HCT116 (cell line): ENCODE data around the gene KIF12. TPM values are rescaled to one million over a fixed set of nuclear protein-coding genes. Genes with fewer than 3 reads are reported as not detected.

Source experiments
- ATAC-seq: fragments of 200-7000 bp; cut with Tn5 transposase; 2 replicates; pipeline ENCODE4 v1.9.1; 2020; ENCODE audit warnings: mild to moderate bottlenecking, moderate library complexity
- BruUV-seq: library from RNA; stranded (reverse); fragments of 400-500 nt; replicated peaks from 2 replicates; lab custom pipeline; 2021; lab: Mats Ljungman, UMichigan
- CTCF ChIA-PET: fragments of 300-600 bp; sonication (Branson Sonifier 250); formaldehyde crosslinking; loops from one replicate; lab custom pipeline; 2021; ENCODE audit warnings: antibody characterized with exemption; lab: Charles Lee
- POLR2A ChIA-PET: fragments of 300-600, 350-600 bp; sonication (Branson Sonifier 250); formaldehyde crosslinking; loops from one replicate; lab custom pipeline; 2021; ENCODE audit warnings: antibody characterized with exemption; lab: Charles Lee
- RAD21 ChIA-PET, 2 experiments: fragments of 300-600 bp; sonication (Branson Sonifier 250); formaldehyde crosslinking; loops; one replicate each; lab custom pipeline; 2023; ENCODE audit warnings: low total read pairs in 2 of 2; ENCODE audit not compliant: uncharacterized antibody in 2 of 2, unreplicated experiment in 2 of 2, low non-redundant PET in 1 of 2; lab: Charles Lee
- DNase-seq: peaks from one replicate; pipeline ENCODE4 v3.0.0-alpha.2; 2010; ENCODE audit warnings: low read depth, low spot score
- H2AFZ ChIP-seq: fragments of 200-600 bp; shearing (Covaris generic), sonication (generic); 2 replicates; pipeline ENCODE4 v1.6.1; 2017; ENCODE audit warnings: low read depth, mixed run types, mixed read lengths, antibody characterized with exemption, low read length; ENCODE audit not compliant: poor library complexity, severe bottlenecking
- H3K27ac ChIP-seq: 2 replicates; pipeline ENCODE4 v1.5.1; 2012; ENCODE audit warnings: low read depth, low read length
- H3K27me3 ChIP-seq: fragments of 200-600 bp; sonication (generic); 2 replicates; pipeline ENCODE4 v1.6.1; 2016; ENCODE audit warnings: mixed run types, low read length, mixed read lengths; ENCODE audit not compliant: insufficient read depth
- H3K36me3 ChIP-seq, 2 experiments: fragments of 200-500 bp in 1 of 2; fragments of 200-600 bp in 1 of 2; sonication (Bioruptor generic) in 1 of 2; sonication (generic) in 1 of 2; 2 replicates each; pipeline versions ENCODE4 v1.5.1 to v1.6.1; 2014 to 2016; ENCODE audit warnings: low read length in 2 of 2, inconsistent platforms in 1 of 2, mixed read lengths in 1 of 2, mixed run types in 1 of 2; ENCODE audit not compliant: insufficient read depth in 2 of 2, control insufficient read depth in 1 of 2
- H3K4me1 ChIP-seq, 2 experiments: fragments of 200-600 bp in 1 of 2; sonication (generic) in 1 of 2; 2 replicates each; pipeline versions ENCODE4 v1.5.1 to v1.6.1; 2012 to 2017; ENCODE audit warnings: low read length in 2 of 2, inconsistent platforms in 1 of 2, mild to moderate bottlenecking in 1 of 2, mixed read lengths in 1 of 2, mixed run types in 1 of 2, moderate library complexity in 1 of 2; ENCODE audit not compliant: insufficient read depth in 2 of 2, control insufficient read depth in 1 of 2
- H3K4me2 ChIP-seq: fragments of 200-600 bp; sonication (generic); 2 replicates; pipeline ENCODE4 v1.6.1; 2017; ENCODE audit warnings: mixed run types, low read length, mixed read lengths
- H3K4me3 ChIP-seq, 2 experiments: fragments of 200-600 bp in 1 of 2; sonication (generic) in 1 of 2; replicated peaks in 1 of 2; 2 replicates each; pipeline ENCODE4 v1.5.1; 2011 to 2016; ENCODE audit warnings: low read length in 2 of 2, control low read depth in 1 of 2, low read depth in 1 of 2, mild to moderate bottlenecking in 1 of 2, mixed read lengths in 1 of 2, mixed run types in 1 of 2
- H3K79me2 ChIP-seq: fragments of 200-600 bp; sonication (generic); 2 replicates; pipeline ENCODE4 v1.6.1; 2017; ENCODE audit warnings: mild to moderate bottlenecking, mixed run types, low read length, moderate library complexity, mixed read lengths; ENCODE audit not compliant: insufficient read depth
- H3K9ac ChIP-seq: fragments of 200-600 bp; sonication (generic); 2 replicates; pipeline ENCODE4 v1.6.1; 2016; ENCODE audit warnings: low read length, mixed read lengths
- H3K9me2 ChIP-seq: fragments of 200-600 bp; sonication (generic), shearing (Covaris generic); 2 replicates; pipeline ENCODE4 v1.6.1; 2017; ENCODE audit warnings: mixed run types, mild to moderate bottlenecking, moderate library complexity; ENCODE audit not compliant: insufficient read depth
- H3K9me3 ChIP-seq, 2 experiments: fragments of 200-500 bp in 1 of 2; fragments of 200-600 bp in 1 of 2; sonication (Bioruptor generic) in 1 of 2; sonication (generic) in 1 of 2; 2 replicates each; pipeline ENCODE4 v1.6.1; 2014 to 2017; ENCODE audit warnings: low read length in 2 of 2, mixed read lengths in 2 of 2, inconsistent platforms in 1 of 2, low read depth in 1 of 2, mild to moderate bottlenecking in 1 of 2, mixed run types in 1 of 2, moderate library complexity in 1 of 2; ENCODE audit not compliant: control insufficient read depth in 1 of 2, insufficient read depth in 1 of 2
- H4K20me1 ChIP-seq: fragments of 200-600 bp; sonication (generic), shearing (Covaris generic); 2 replicates; pipeline ENCODE4 v1.6.1; 2017; ENCODE audit warnings: mixed run types, mild to moderate bottlenecking, moderate library complexity; ENCODE audit not compliant: insufficient read depth
- CEBPB ChIP-seq: IDR thresholded peaks from 2 replicates; pipeline ENCODE4 v1.6.1; 2012; ENCODE audit warnings: low read depth
- EGR1 ChIP-seq: IDR thresholded peaks from 2 replicates; pipeline ENCODE4 v1.6.1; 2012; ENCODE audit warnings: low read depth
- ELF1 ChIP-seq: IDR thresholded peaks from 2 replicates; pipeline ENCODE4 v1.6.1; 2012; ENCODE audit warnings: low read depth, borderline replicate concordance
- EZH2 ChIP-seq: fragments of 200-600 bp; sonication (generic); IDR thresholded peaks from 2 replicates; pipeline ENCODE4 v1.6.1; 2017; ENCODE audit warnings: antibody characterized with exemption, mixed run types
- EZH2phosphoT487 ChIP-seq: fragments of 200-600 bp; IDR thresholded peaks from 2 replicates; pipeline ENCODE4 v1.6.1; 2018; ENCODE audit warnings: antibody characterized with exemption, borderline replicate concordance
- FOSL1 ChIP-seq: IDR thresholded peaks from 2 replicates; pipeline ENCODE4 v1.6.1; 2012; ENCODE audit warnings: low read depth
- JUND ChIP-seq: IDR thresholded peaks from 2 replicates; pipeline ENCODE4 v1.6.1; 2012
- POLR2A ChIP-seq: IDR thresholded peaks from 2 replicates; pipeline ENCODE4 v1.7.0; 2011; ENCODE audit warnings: borderline replicate concordance; ENCODE audit not compliant: insufficient read depth, insufficient read length; ENCODE audit errors: extremely low read depth
- POLR2AphosphoS5 ChIP-seq: IDR thresholded peaks from 2 replicates; pipeline ENCODE4 v1.6.1; 2011; ENCODE audit warnings: mild to moderate bottlenecking, low read depth, low read length, moderate library complexity
- SRF ChIP-seq: IDR thresholded peaks from 2 replicates; pipeline ENCODE4 v1.6.1; 2012; ENCODE audit warnings: low read depth
- YY1 ChIP-seq: IDR thresholded peaks from 2 replicates; pipeline ENCODE4 v1.6.1; 2011; ENCODE audit warnings: low read length, low read depth, moderate library complexity, mild to moderate bottlenecking; ENCODE audit not compliant: insufficient replicate concordance; ENCODE audit errors: extremely low read depth
- ZNF274 ChIP-seq: fragments of 200-500 bp; sonication (Bioruptor generic); IDR thresholded peaks from 2 replicates; pipeline ENCODE4 v1.6.1; 2014; ENCODE audit warnings: mild to moderate bottlenecking, low read depth, low read length, inconsistent platforms
- intact Hi-C: fragments of 100-400 bp; cut with micrococcal nuclease; formaldehyde crosslinking; loops from 2 replicates; pipeline ENCODE4 v1.10.0; 2022
- total RNA-seq: library from RNA; stranded (reverse); gene quantifications from one replicate; pipeline ENCODE4 v1.2.1, GENCODE V29; 2021; ENCODE audit not compliant: unreplicated experiment
- TF ChIP-seq, protein P1 (sequence below), 3 experiments: fragments of 200-600 bp in 1 of 3; sonication (generic) in 1 of 3; IDR thresholded peaks in 2 of 3; conservative IDR thresholded peaks in 1 of 3; 2 replicates each; pipeline ENCODE4 v1.5.1; 2012 to 2017; ENCODE audit warnings: low read depth in 2 of 3, low read length in 2 of 3, antibody characterized with exemption in 1 of 3, borderline replicate concordance in 1 of 3, control low read depth in 1 of 3, mild to moderate bottlenecking in 1 of 3, mixed read lengths in 1 of 3, mixed run types in 1 of 3, moderate library complexity in 1 of 3; ENCODE audit not compliant: insufficient read depth in 1 of 3
- TF ChIP-seq, protein P2 (sequence below): IDR thresholded peaks from 2 replicates; pipeline ENCODE4 v1.6.1; 2012; ENCODE audit warnings: low read depth

KIF12 gene
- total RNA-seq, 1 experiment from 2014 or later, result 6.4 TPM

DNA sequence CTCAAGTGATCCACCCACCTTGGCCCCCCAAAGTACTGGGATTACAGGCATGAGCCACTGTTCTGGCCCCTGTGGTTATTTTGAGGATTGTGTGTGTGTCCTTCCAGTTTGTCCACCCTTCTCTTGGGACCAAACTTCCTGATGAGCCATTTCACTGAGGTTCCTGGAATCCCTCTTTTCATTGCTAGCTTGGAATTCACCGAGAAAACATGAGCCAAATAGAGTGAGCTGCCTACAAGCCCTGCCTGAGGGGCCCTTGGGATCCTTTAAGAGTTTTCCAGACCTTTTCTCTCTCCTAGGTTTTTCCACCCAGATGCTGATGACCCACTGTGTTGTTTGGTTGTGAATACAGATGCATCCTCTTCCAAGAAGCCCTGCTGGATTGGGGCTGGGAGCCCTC, 13.2 kb upstream of the KIF12 start:
- Histone ChIP-seq H3K27me3 (peaks cover 14% of the 10 kb centered on the region; the same call in 1 of the 2 replicates), H3K79me2 (no peaks in the 10 kb centered on the region), H2AFZ (no peak overlapping the region), H3K9me3 (no peaks in the 10 kb centered on the region), H3K36me3 (no peaks in the 10 kb centered on the region), H3K4me3 (no peak overlapping the region), H3K4me2 (no peak overlapping the region), H4K20me1 (no peaks in the 10 kb centered on the region), H3K9ac (no peak overlapping the region), H3K4me1 (no peaks in the 10 kb centered on the region), H3K27ac (no peak overlapping the region), H3K9me2 (no peaks in the 10 kb centered on the region)
- POLR2A ChIA-PET, result no interaction called here
- RAD21 ChIA-PET, result no interaction called here
- ATAC-seq (no peak), DNase-seq (no peak)
- TF ChIP-seq POLR2A (no peak), EZH2phosphoT487 (no peak), ELF1 (no peak), CEBPB (no peak), SRF (no peak), JUND (no peak), POLR2AphosphoS5 (no peak), EGR1 (no peak)
- TF ChIP-seq, protein P1, sequence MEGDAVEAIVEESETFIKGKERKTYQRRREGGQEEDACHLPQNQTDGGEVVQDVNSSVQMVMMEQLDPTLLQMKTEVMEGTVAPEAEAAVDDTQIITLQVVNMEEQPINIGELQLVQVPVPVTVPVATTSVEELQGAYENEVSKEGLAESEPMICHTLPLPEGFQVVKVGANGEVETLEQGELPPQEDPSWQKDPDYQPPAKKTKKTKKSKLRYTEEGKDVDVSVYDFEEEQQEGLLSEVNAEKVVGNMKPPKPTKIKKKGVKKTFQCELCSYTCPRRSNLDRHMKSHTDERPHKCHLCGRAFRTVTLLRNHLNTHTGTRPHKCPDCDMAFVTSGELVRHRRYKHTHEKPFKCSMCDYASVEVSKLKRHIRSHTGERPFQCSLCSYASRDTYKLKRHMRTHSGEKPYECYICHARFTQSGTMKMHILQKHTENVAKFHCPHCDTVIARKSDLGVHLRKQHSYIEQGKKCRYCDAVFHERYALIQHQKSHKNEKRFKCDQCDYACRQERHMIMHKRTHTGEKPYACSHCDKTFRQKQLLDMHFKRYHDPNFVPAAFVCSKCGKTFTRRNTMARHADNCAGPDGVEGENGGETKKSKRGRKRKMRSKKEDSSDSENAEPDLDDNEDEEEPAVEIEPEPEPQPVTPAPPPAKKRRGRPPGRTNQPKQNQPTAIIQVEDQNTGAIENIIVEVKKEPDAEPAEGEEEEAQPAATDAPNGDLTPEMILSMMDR (IDR thresholded peaks at IDR 0.05 in 2 of 3, conservative IDR thresholded peaks at IDR 0.05 in 1 of 3; ENCODE audit: borderline replicate concordance in 1 of 3, insufficient read depth in 1 of 3, low read depth in 2 of 3, low read length in 2 of 3), result no peak
- CTCF ChIA-PET, result interaction anchor here (2.0 kb wide), 1 partner anchor 30 kb away, joined by 4 read pairs; no protein-coding TSS in a partner anchor
- intact Hi-C loops, result no loop called here
- BruUV-seq, result no TSS peak

DNA sequence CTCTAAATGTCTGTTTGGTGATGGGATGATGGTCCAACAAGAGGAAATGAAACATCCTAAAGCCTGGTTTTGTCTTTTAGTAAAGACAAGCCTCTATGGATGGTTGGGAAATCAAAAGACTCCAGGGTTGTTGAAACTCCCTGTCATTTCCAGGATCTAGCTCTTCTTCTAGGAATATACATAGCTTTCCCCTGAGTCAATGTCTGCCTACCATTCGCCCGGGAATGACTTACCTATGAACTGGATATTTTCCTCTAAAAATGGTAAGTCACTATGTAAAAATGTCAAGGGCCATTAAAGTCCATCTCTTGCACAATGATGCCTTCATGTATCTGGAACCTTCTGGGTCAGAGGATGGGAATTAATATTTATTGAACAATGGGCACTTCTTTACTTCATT, 11.1 kb upstream of the KIF12 start:
- H3K9me2 ChIP-seq, result no peaks in the 10 kb centered on the region
- no peaks in the 10 kb centered on the region for H3K4me1 ChIP-seq
- intact Hi-C loops, result no loop called here
- DNase-seq, result no peak
- H2AFZ ChIP-seq, result no peak overlapping the region
- H3K9me3 ChIP-seq, result no peaks in the 10 kb centered on the region
- POLR2A ChIA-PET, result no interaction called here
- ATAC-seq, result no peak
- no peaks in the 10 kb centered on the region for H4K20me1 ChIP-seq
- RAD21 ChIA-PET, result no interaction called here
- CTCF ChIA-PET, result interaction anchor here (0.7 to 5.6 kb wide), 4 partner anchors 28 to 185 kb away, joined by 3 to 120 read pairs (median 7); no protein-coding TSS in a partner anchor
- H3K79me2 ChIP-seq, result no peaks in the 10 kb centered on the region
- TF ChIP-seq FOSL1, result no peak
- TF ChIP-seq, protein P2, sequence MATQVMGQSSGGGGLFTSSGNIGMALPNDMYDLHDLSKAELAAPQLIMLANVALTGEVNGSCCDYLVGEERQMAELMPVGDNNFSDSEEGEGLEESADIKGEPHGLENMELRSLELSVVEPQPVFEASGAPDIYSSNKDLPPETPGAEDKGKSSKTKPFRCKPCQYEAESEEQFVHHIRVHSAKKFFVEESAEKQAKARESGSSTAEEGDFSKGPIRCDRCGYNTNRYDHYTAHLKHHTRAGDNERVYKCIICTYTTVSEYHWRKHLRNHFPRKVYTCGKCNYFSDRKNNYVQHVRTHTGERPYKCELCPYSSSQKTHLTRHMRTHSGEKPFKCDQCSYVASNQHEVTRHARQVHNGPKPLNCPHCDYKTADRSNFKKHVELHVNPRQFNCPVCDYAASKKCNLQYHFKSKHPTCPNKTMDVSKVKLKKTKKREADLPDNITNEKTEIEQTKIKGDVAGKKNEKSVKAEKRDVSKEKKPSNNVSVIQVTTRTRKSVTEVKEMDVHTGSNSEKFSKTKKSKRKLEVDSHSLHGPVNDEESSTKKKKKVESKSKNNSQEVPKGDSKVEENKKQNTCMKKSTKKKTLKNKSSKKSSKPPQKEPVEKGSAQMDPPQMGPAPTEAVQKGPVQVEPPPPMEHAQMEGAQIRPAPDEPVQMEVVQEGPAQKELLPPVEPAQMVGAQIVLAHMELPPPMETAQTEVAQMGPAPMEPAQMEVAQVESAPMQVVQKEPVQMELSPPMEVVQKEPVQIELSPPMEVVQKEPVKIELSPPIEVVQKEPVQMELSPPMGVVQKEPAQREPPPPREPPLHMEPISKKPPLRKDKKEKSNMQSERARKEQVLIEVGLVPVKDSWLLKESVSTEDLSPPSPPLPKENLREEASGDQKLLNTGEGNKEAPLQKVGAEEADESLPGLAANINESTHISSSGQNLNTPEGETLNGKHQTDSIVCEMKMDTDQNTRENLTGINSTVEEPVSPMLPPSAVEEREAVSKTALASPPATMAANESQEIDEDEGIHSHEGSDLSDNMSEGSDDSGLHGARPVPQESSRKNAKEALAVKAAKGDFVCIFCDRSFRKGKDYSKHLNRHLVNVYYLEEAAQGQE, result no peak
- no peak for TF ChIP-seq EZH2
- TF ChIP-seq YY1, result no peak
- no peak for TF ChIP-seq ZNF274
- no TSS peak for BruUV-seq
- peaks cover 10% of the 10 kb centered on the region; the same call in 1 of the 2 replicates for H3K27me3 ChIP-seq
- no peak overlapping the region for H3K9ac ChIP-seq
- no peaks in the 10 kb centered on the region for H3K36me3 ChIP-seq
- no peak overlapping the region for H3K4me2 ChIP-seq
- no peak overlapping the region for H3K27ac ChIP-seq
- no peak overlapping the region for H3K4me3 ChIP-seq
